Body of pancreas (tissue), 4 donors: ENCODE measurements around the gene NSL1. TPM values are rescaled to one million over a fixed set of nuclear protein-coding genes. Genes with fewer than 3 reads are reported as not detected.
A peak's percentile ranks its signal among the peaks of the same experiment; 100 is the strongest.

Source experiments
- ATAC-seq: fragments of 150-250 bp; one replicate; pipeline ENCODE4 v1.9.1; 2016
- DNase-seq, 4 donors: peaks; one replicate each; pipeline ENCODE4 v3.0.0-alpha.2; 2019
- H3K27ac ChIP-seq, 4 donors: fragments of 200-600 bp; sonication (generic); 1 replicate in 3 of 4; 2 replicates in 1 of 4; pipeline versions ENCODE4 v1.5.1 to v1.6.1; 2016 to 2019; ENCODE audit warnings: mild to moderate bottlenecking in 1 of 4, mixed read lengths in 1 of 4, moderate library complexity in 1 of 4
- H3K27me3 ChIP-seq, 2 donors: fragments of 200-600 bp; sonication (generic); one replicate each; pipeline ENCODE4 v1.6.0; 2016; ENCODE audit warnings: mild to moderate bottlenecking in 1 of 2
- H3K36me3 ChIP-seq, 2 donors: fragments of 200-600 bp; sonication (generic); replicated peaks in 1 of 2; 2 replicates each; pipeline ENCODE4 v1.5.1; 2016; ENCODE audit warnings: low read depth in 2 of 2; ENCODE audit not compliant: insufficient read depth in 1 of 2
- H3K4me1 ChIP-seq: fragments of 200-600 bp; sonication (generic); one replicate; pipeline ENCODE4 v1.6.0; 2016
- H3K4me3 ChIP-seq, 2 donors: fragments of 200-600 bp; sonication (generic); 1 replicate in 1 of 2; 2 replicates in 1 of 2; pipeline ENCODE4 v1.5.1; 2016 to 2019
- H3K9me3 ChIP-seq, 3 donors: fragments of 200-600 bp; sonication (generic); 1 replicate in 2 of 3; 2 replicates in 1 of 3; pipeline ENCODE4 v1.5.1; 2016
- CTCF ChIP-seq, 7 experiments: fragments of 450-650 bp in 4 of 7; fragments of 200-600 bp in 3 of 7; sonication (generic) in 3 of 7; IDR thresholded peaks; one replicate each; pipeline ENCODE4 v1.5.1; 2016 to 2019; ENCODE audit warnings: antibody characterized with exemption in 7 of 7
- POLR2A ChIP-seq, 3 donors: fragments of 450-650 bp; IDR thresholded peaks; one replicate each; pipeline ENCODE4 v1.6.1; 2016; ENCODE audit warnings: antibody characterized with exemption in 3 of 3, mild to moderate bottlenecking in 2 of 3
- WGBS, 2 donors: methylation state at CpG; one replicate each; pipeline ENCODE4 v1.1.5; 2017; 5-methylcytosine and 5-hydroxymethylcytosine counted together
- intact Hi-C: fragments of 100-400 bp; cut with DNase I; formaldehyde crosslinking; loops from one replicate; pipeline ENCODE4 v1.15.1; 2023
- total RNA-seq, 2 donors: library from RNA; depleted of rRNA; stranded (reverse); fragments of >200 nt; gene quantifications; one replicate each; pipeline ENCODE4 v1.1.0, GENCODE V29; 2016

NSL1 gene
- total RNA-seq, 2 donors from 2014 or later: 13.8 to 35.8 TPM

- Histone ChIP-seq H3K36me3 (no peaks in the 10 kb centered on the region), H3K4me3 (no peak overlapping the region), H3K27me3 (no peaks in the 10 kb centered on the region), H3K27ac (no peak overlapping the region), H3K4me1 (no peaks in the 10 kb centered on the region), H3K9me3 (no peaks in the 10 kb centered on the region)
- TF ChIP-seq POLR2A (IDR thresholded peaks at IDR 0.05): no peak
- TF ChIP-seq CTCF (IDR thresholded peaks at IDR 0.05): no peak
- DNase-seq (peak in 1 of 4 donors; percentile 45), ATAC-seq (no peak)
- intact Hi-C loops: no loop called here
- 47 to 82% methylated on average over 7 of the region's 7 CpGs for WGBS, 2 donors
Observed at GRCh38 chr1:212683357-212683722, 108.2 kb downstream of the NSL1 start.

- H3K9me3 ChIP-seq: no peaks in the 10 kb centered on the region
- H3K27me3 ChIP-seq: no peaks in the 10 kb centered on the region
- 13 to 16% methylated on average over 4 of the region's 4 CpGs for WGBS, 2 donors
- DNase-seq (no peak), ATAC-seq (no peak)
- no peak overlapping the region for H3K27ac ChIP-seq
- intact Hi-C loops: no loop called here
- no peaks in the 10 kb centered on the region for H3K4me1 ChIP-seq
- TF ChIP-seq POLR2A (IDR thresholded peaks at IDR 0.05) (no peak), CTCF (IDR thresholded peaks at IDR 0.05) (no peak)
- H3K36me3 ChIP-seq: no peaks in the 10 kb centered on the region
- H3K4me3 ChIP-seq: no peak overlapping the region
Observed at GRCh38 chr1:212680680-212681389, 110.7 kb downstream of the NSL1 start.

- DNase-seq (no peak), ATAC-seq (no peak)
- Histone ChIP-seq H3K9me3 (no peaks in the 10 kb centered on the region), H3K27ac (no peak overlapping the region), H3K4me1 (no peaks in the 10 kb centered on the region), H3K4me3 (no peak overlapping the region), H3K36me3 (no peaks in the 10 kb centered on the region), H3K27me3 (no peaks in the 10 kb centered on the region)
- intact Hi-C loops: no loop called here
- TF ChIP-seq CTCF (IDR thresholded peaks at IDR 0.05) (no peak), POLR2A (IDR thresholded peaks at IDR 0.05) (no peak)
- 57 to 61% methylated on average over 9 to 11 of the region's 11 CpGs for WGBS, 2 donors
Observed at GRCh38 chr1:212678456-212679410, 112.8 kb downstream of the NSL1 start.

GRCh38 chr1:212677573-212677972 lies 114.0 kb downstream of the NSL1 start:
- Histone ChIP-seq H3K4me1 (no peaks in the 10 kb centered on the region), H3K36me3 (no peaks in the 10 kb centered on the region), H3K4me3 (no peak overlapping the region), H3K9me3 (no peaks in the 10 kb centered on the region), H3K27me3 (no peaks in the 10 kb centered on the region), H3K27ac (no peak overlapping the region)
- TF ChIP-seq POLR2A (IDR thresholded peaks at IDR 0.05): no peak
- no peak for TF ChIP-seq CTCF (IDR thresholded peaks at IDR 0.05)
- no peak for DNase-seq
- WGBS, 2 donors: 74 to 80% methylated on average over 4 of the region's 4 CpGs
- no peak for ATAC-seq
- intact Hi-C loops: no loop called here
